H1 (cell line): ENCODE data around the gene TRIM50. TPM values are rescaled to one million over a fixed set of nuclear protein-coding genes. Genes with fewer than 3 reads are reported as not detected.
"Not testable (repeated sequence)": the region's sequence is repeated elsewhere in the genome, so short reads cannot be mapped to it uniquely, and the experiment has no call there.

Experiments
- CTCF ChIA-PET: fragments of 300-600 bp; sonication (Branson Sonifier 250); formaldehyde crosslinking; loops from one replicate; lab custom pipeline; 2021; ENCODE audit not compliant: partially characterized antibody; lab: Charles Lee
- POLR2A ChIA-PET: fragments of 300-600 bp; sonication (Branson Sonifier 250); formaldehyde crosslinking; loops from one replicate; lab custom pipeline; 2021; ENCODE audit warnings: inconsistent platforms; ENCODE audit not compliant: partially characterized antibody; lab: Charles Lee
- DNase-seq, 2 experiments: peaks; one replicate each; pipeline versions ENCODE4 v3.0.0 to v3.0.0-alpha.2; 2010 to 2022; ENCODE audit warnings: low spot score in 2 of 2, low read depth in 1 of 2, mixed read lengths in 1 of 2
- FAIRE-seq: peaks from 2 replicates; lab custom pipeline; 2011; peaks lifted over from hg19 to GRCh38; lab: Jason Lieb, UNC
- H2AFZ ChIP-seq: 2 replicates; pipeline ENCODE4 v1.8.1; 2012; ENCODE audit warnings: low read length, inconsistent platforms
- H2AK5ac ChIP-seq: 2 replicates; pipeline ENCODE4 v1.6.1; 2013; ENCODE audit warnings: low read depth, low read length
- H2BK120ac ChIP-seq: replicated peaks from 2 replicates; pipeline ENCODE3; 2013; ENCODE audit warnings: low read depth, low read length, inconsistent platforms
- H2BK12ac ChIP-seq: 2 replicates; pipeline ENCODE4 v1.6.1; 2013; ENCODE audit warnings: low read depth, low read length
- H2BK15ac ChIP-seq: 2 replicates; pipeline ENCODE4 v1.6.1; 2013; ENCODE audit warnings: low read length
- H2BK20ac ChIP-seq: 2 replicates; pipeline ENCODE4 v1.6.1; 2013; ENCODE audit warnings: low read length
- H2BK5ac ChIP-seq: 2 replicates; pipeline ENCODE4 v1.6.1; 2013; ENCODE audit warnings: low read depth, low read length
- H3K14ac ChIP-seq: 2 replicates; pipeline ENCODE4 v1.6.1; 2013; ENCODE audit warnings: inconsistent platforms; ENCODE audit not compliant: insufficient read length
- H3K18ac ChIP-seq: 2 replicates; pipeline ENCODE4 v1.6.1; 2013; ENCODE audit warnings: low read length; ENCODE audit errors: extremely low read depth
- H3K23ac ChIP-seq: 2 replicates; pipeline ENCODE4 v1.6.1; 2013; ENCODE audit warnings: inconsistent platforms; ENCODE audit not compliant: insufficient read length
- H3K23me2 ChIP-seq: 2 replicates; pipeline ENCODE4 v1.6.1; 2013; ENCODE audit warnings: low read depth, low read length
- H3K27ac ChIP-seq: 2 replicates; pipeline ENCODE4 v1.6.1; 2011; ENCODE audit warnings: low read depth, low read length, inconsistent platforms
- H3K27me3 ChIP-seq, 4 experiments: replicated peaks in 1 of 4; 1 replicate in 1 of 4; 2 replicates in 3 of 4; pipeline versions ENCODE4 v1.6.1 to v1.8.1; 2011 to 2013; ENCODE audit warnings: low read length in 3 of 4, mild to moderate bottlenecking in 3 of 4, inconsistent platforms in 2 of 4, mixed read lengths in 2 of 4, moderate library complexity in 1 of 4; ENCODE audit not compliant: control insufficient read depth in 3 of 4, insufficient read depth in 3 of 4; ENCODE audit errors: extremely low read depth in 1 of 4
- H3K36me3 ChIP-seq, 4 experiments: 2 replicates each; pipeline versions ENCODE4 v1.6.1 to v1.8.1; 2011 to 2013; ENCODE audit warnings: mild to moderate bottlenecking in 4 of 4, low read length in 3 of 4, moderate library complexity in 2 of 4, control low read depth in 1 of 4, inconsistent platforms in 1 of 4; ENCODE audit not compliant: insufficient read depth in 4 of 4, control insufficient read depth in 2 of 4
- H3K4ac ChIP-seq: replicated peaks from 2 replicates; pipeline ENCODE3; 2013; ENCODE audit warnings: low read length, low read depth, mixed read lengths, inconsistent platforms; ENCODE audit not compliant: insufficient read length
- H3K4me1 ChIP-seq, 4 experiments: replicated peaks in 1 of 4; 1 replicate in 1 of 4; 2 replicates in 3 of 4; pipeline versions ENCODE4 v1.6.1 to v1.8.1; 2011 to 2013; ENCODE audit warnings: low read length in 3 of 4, inconsistent platforms in 2 of 4, mixed read lengths in 1 of 4; ENCODE audit not compliant: insufficient read depth in 4 of 4, control insufficient read depth in 3 of 4
- H3K4me2 ChIP-seq, 2 experiments: 2 replicates each; pipeline versions ENCODE4 v1.6.1 to v1.8.1; 2011 to 2013; ENCODE audit warnings: low read depth in 2 of 2, low read length in 2 of 2, control low read depth in 1 of 2, inconsistent platforms in 1 of 2, mild to moderate bottlenecking in 1 of 2; ENCODE audit not compliant: insufficient read depth in 1 of 2
- H3K4me3 ChIP-seq, 4 experiments: fragments of 200-600, 300-600 bp in 1 of 4; sonication (generic), shearing (Covaris generic), sonication (Bioruptor Twin) in 1 of 4; 2 replicates each; pipeline versions ENCODE4 v1.5.1 to v1.8.1; 2011 to 2016; ENCODE audit warnings: low read length in 4 of 4, low read depth in 3 of 4, control low read depth in 2 of 4, inconsistent platforms in 2 of 4, mild to moderate bottlenecking in 2 of 4, mixed read lengths in 1 of 4, moderate library complexity in 1 of 4; ENCODE audit not compliant: insufficient read depth in 2 of 4; ENCODE audit errors: extremely low read depth in 1 of 4
- H3K56ac ChIP-seq: replicated peaks from 2 replicates; pipeline ENCODE3; 2013; ENCODE audit warnings: low read depth, mild to moderate bottlenecking, mixed read lengths, low read length, inconsistent platforms; ENCODE audit not compliant: insufficient read length
- H3K79me1 ChIP-seq: 2 replicates; pipeline ENCODE4 v1.6.1; 2013; ENCODE audit warnings: low read depth, low read length, control low read depth
- H3K79me2 ChIP-seq, 2 experiments: 2 replicates each; pipeline versions ENCODE4 v1.6.1 to v1.8.1; 2012 to 2013; ENCODE audit warnings: low read length in 2 of 2, mild to moderate bottlenecking in 2 of 2, inconsistent platforms in 1 of 2; ENCODE audit not compliant: insufficient read depth in 2 of 2, control insufficient read depth in 1 of 2
- H3K9ac ChIP-seq, 4 experiments: replicated peaks in 1 of 4; 1 replicate in 1 of 4; 2 replicates in 3 of 4; pipeline versions ENCODE4 v1.6.1 to v1.8.1; 2011 to 2013; ENCODE audit warnings: low read depth in 3 of 4, low read length in 3 of 4, control low read depth in 2 of 4, mild to moderate bottlenecking in 2 of 4, moderate library complexity in 2 of 4, inconsistent platforms in 1 of 4; ENCODE audit errors: extremely low read depth in 1 of 4
- H3K9me3 ChIP-seq, 2 experiments: 2 replicates each; pipeline versions ENCODE4 v1.6.1 to v1.8.1; 2012 to 2013; ENCODE audit warnings: mild to moderate bottlenecking in 2 of 2, moderate library complexity in 2 of 2, control low read depth in 1 of 2, inconsistent platforms in 1 of 2, low read depth in 1 of 2, low read length in 1 of 2, mixed read lengths in 1 of 2; ENCODE audit not compliant: insufficient read depth in 2 of 2
- H4K20me1 ChIP-seq, 2 experiments: replicated peaks in 1 of 2; 2 replicates each; pipeline versions ENCODE3 to v1.8.1; 2011 to 2013; ENCODE audit warnings: inconsistent platforms in 2 of 2, low read length in 2 of 2, mild to moderate bottlenecking in 1 of 2; ENCODE audit not compliant: insufficient read depth in 2 of 2, control insufficient read depth in 1 of 2
- H4K5ac ChIP-seq: 2 replicates; pipeline ENCODE4 v1.6.1; 2013; ENCODE audit warnings: low read length, low read depth, mixed read lengths, inconsistent platforms; ENCODE audit not compliant: insufficient read length
- H4K8ac ChIP-seq: 2 replicates; pipeline ENCODE4 v1.8.0; 2013; ENCODE audit warnings: mild to moderate bottlenecking, moderate library complexity, low read length, inconsistent platforms; ENCODE audit not compliant: insufficient read depth; ENCODE audit errors: extremely low read depth
- H4K91ac ChIP-seq: replicated peaks from 2 replicates; pipeline ENCODE3; 2013; ENCODE audit warnings: low read length, mixed read lengths, inconsistent platforms; ENCODE audit not compliant: insufficient read length
- WGBS, 2 experiments: shearing (Covaris generic) in 1 of 2; methylation state at CpG; one replicate each; pipeline versions ENCODE4 v1.1.6 to v1.1.7; 2013 to 2015; ENCODE audit warnings: low lambda C conversion rate in 2 of 2, mixed read lengths in 2 of 2, inconsistent platforms in 1 of 2, low coverage in 1 of 2, missing lambda C conversion rate in 1 of 2; ENCODE audit not compliant: insufficient replicate concordance in 2 of 2, insufficient coverage in 1 of 2, insufficient read length in 1 of 2; ENCODE audit errors: extremely low coverage in 1 of 2, missing lambda C conversion rate in 1 of 2; 5-methylcytosine and 5-hydroxymethylcytosine counted together
- polyA plus RNA-seq, 7 experiments: library from polyadenylated mRNA; depleted of rRNA in 3 of 7; stranded (reverse) in 5 of 7; unstranded in 2 of 7; fragments of >200 nt in 5 of 7; fragments of 200-250 nt in 2 of 7; gene quantifications; 1 replicate in 5 of 7; 2 replicates in 1 of 7; 4 replicates in 1 of 7; pipeline versions ENCODE4 v1.2.1 to v1.2.3, GENCODE V29; 2011 to 2013; ENCODE audit warnings: missing spikeins in 2 of 7, mixed read lengths in 2 of 7
- total RNA-seq: library from RNA; stranded (reverse); fragmentation: NEBNext Ultra II Directional; extraction: Animal tissue kit (Norgen Biotek cat#: 25700); gene quantifications from 2 replicates; pipeline ENCODE4 v1.2.1, GENCODE V29; 2021

The TRIM50 gene
- total and polyA plus RNA-seq, 2 of the 8 experiments (the other 6 are each of a cell fraction or from before 2014, with no cell fraction given) = 0.12 TPM; not detected in 1

- H3K79me2 ChIP-seq, H2BK120ac ChIP-seq, H3K4me2 ChIP-seq, H3K14ac ChIP-seq, H3K27me3 ChIP-seq, H3K23me2 ChIP-seq, H3K18ac ChIP-seq, H2AFZ ChIP-seq, H2BK20ac ChIP-seq, H4K8ac ChIP-seq, H3K56ac ChIP-seq, H3K4me3 ChIP-seq, H3K4me1 ChIP-seq, H3K9me3 ChIP-seq, H4K20me1 ChIP-seq, H3K27ac ChIP-seq, H4K5ac ChIP-seq, H3K4ac ChIP-seq, H3K79me1 ChIP-seq, H3K36me3 ChIP-seq, H2AK5ac ChIP-seq, H4K91ac ChIP-seq, FAIRE-seq, H3K9ac ChIP-seq, H3K23ac ChIP-seq, POLR2A ChIA-PET, DNase-seq, H2BK5ac ChIP-seq, H2BK15ac ChIP-seq, H2BK12ac ChIP-seq: not testable (repeated sequence)
- CTCF ChIA-PET = interaction anchor here (0.6 to 1.2 kb wide), 3 partner anchors 12 to 124 kb away, joined by 3 to 4 read pairs (median 4); no protein-coding TSS in a partner anchor
- 93% methylated on average over 8 of the region's 13 CpGs; no CpG with 5 or more reads in 1 of the 2 experiments for WGBS, 2 experiments
Observed at GRCh38 chr7:73327449-73327848, 433 bp downstream of the TRIM50 start.

- CTCF ChIA-PET = interaction anchor here (1.1 to 2.7 kb wide), 3 partner anchors 53 to 126 kb away, joined by 3 to 14 read pairs (median 11); no protein-coding TSS in a partner anchor
- POLR2A ChIA-PET, H3K23ac ChIP-seq: not testable (repeated sequence)
Observed at GRCh38 chr7:73325424-73325823, 2.5 kb downstream of the TRIM50 start.

More at GRCh38 chr7:73325424-73325823, 2.5 kb downstream of the TRIM50 start:
- H3K79me1 ChIP-seq, H3K4me3 ChIP-seq, H3K14ac ChIP-seq, H2BK120ac ChIP-seq, DNase-seq, H3K27ac ChIP-seq, H2BK12ac ChIP-seq, H2BK20ac ChIP-seq, H3K4me1 ChIP-seq, H3K79me2 ChIP-seq, H2AFZ ChIP-seq, H2BK15ac ChIP-seq, H3K56ac ChIP-seq, H3K4ac ChIP-seq, H3K4me2 ChIP-seq, FAIRE-seq, H4K8ac ChIP-seq, H4K91ac ChIP-seq, H3K27me3 ChIP-seq, H3K23me2 ChIP-seq, H3K36me3 ChIP-seq, H2AK5ac ChIP-seq, H2BK5ac ChIP-seq, H3K9me3 ChIP-seq, H3K18ac ChIP-seq, H4K20me1 ChIP-seq, H3K9ac ChIP-seq, H4K5ac ChIP-seq: not testable (repeated sequence)
- WGBS, 2 experiments = 87% methylated on average over 4 of the region's 6 CpGs; no CpG with 5 or more reads in 1 of the 2 experiments
